ENCODE results near the gene SWAP70. TPM values are rescaled to one million over a fixed set of nuclear protein-coding genes. Genes with fewer than 3 reads are reported as not detected.

Gene SWAP70
- total and polyA plus RNA-seq, 9 of the 15 experiments (the other 6 are each of a cell fraction or from before 2014, with no cell fraction given), result 1.7 to 4.9 (median 3.9) TPM

- TF ChIP-seq ZNF408 (CRISPR knock-in tag; IDR thresholded peaks at IDR 0.05; ENCODE audit: low read depth) (no peak), PHB2 (IDR thresholded peaks at IDR 0.05; ENCODE audit: low read depth) (no peak), FOSL1 (tag; conservative IDR thresholded peaks at IDR 0.05) (no peak), ATF6 (CRISPR knock-in tag; IDR thresholded peaks at IDR 0.05) (no peak), ZNF668 (CRISPR knock-in tag; IDR thresholded peaks at IDR 0.05) (no peak), HDGF (IDR thresholded peaks at IDR 0.05) (0 out of 2 replicates have a peak, but pooled peaks have one; percentile 31), RAD21 (CRISPR knock-in tag; conservative IDR thresholded peaks at IDR 0.05 in 1 of 2, IDR thresholded peaks at IDR 0.05 in 1 of 2) (peak; percentile 92 to 95), FOXK1 (CRISPR knock-in tag; IDR thresholded peaks at IDR 0.05; ENCODE audit: borderline replicate concordance) (no peak), NCOR1 (IDR thresholded peaks at IDR 0.05) (no peak), NELFE (IDR thresholded peaks at IDR 0.05; ENCODE audit: insufficient read depth, insufficient read length) (no peak), GATA2 (CRISPR knock-in tag; IDR thresholded peaks at IDR 0.05) (no peak), ZNF347 (CRISPR knock-in tag; IDR thresholded peaks at IDR 0.05; ENCODE audit: low read depth) (no peak), ZNF511 (CRISPR knock-in tag; IDR thresholded peaks at IDR 0.05) (no peak), EZH2 (IDR thresholded peaks at IDR 0.05; ENCODE audit: borderline replicate concordance, low read depth, low read length) (no peak), TARDBP (IDR thresholded peaks at IDR 0.05) (peak; percentile 27; the same call in 1 of the 2 replicates), ZNF75A (CRISPR knock-in tag; IDR thresholded peaks at IDR 0.05) (no peak), ZNF589 (CRISPR knock-in tag; IDR thresholded peaks at IDR 0.05; ENCODE audit: low read depth) (no peak), SUPT5H (IDR thresholded peaks at IDR 0.05) (0 out of 2 replicates have a peak, but pooled peaks have one; percentile 47), GTF2B (IDR thresholded peaks at IDR 0.05; ENCODE audit: extremely low read depth, insufficient read length) (no peak), CBX5 (IDR thresholded peaks at IDR 0.05; ENCODE audit: borderline replicate concordance, low read depth) (no peak), ZNF12 (CRISPR knock-in tag; IDR thresholded peaks at IDR 0.05) (no peak), NEUROD1 (IDR thresholded peaks at IDR 0.05; ENCODE audit: borderline replicate concordance, low read depth, low read length, partially characterized antibody) (no peak), CHD4 (IDR thresholded peaks at IDR 0.05; ENCODE audit: insufficient read depth, insufficient replicate concordance, low read depth, low read length, poor library complexity, severe bottlenecking) (no peak)
- TF ChIP-seq, protein P1, sequence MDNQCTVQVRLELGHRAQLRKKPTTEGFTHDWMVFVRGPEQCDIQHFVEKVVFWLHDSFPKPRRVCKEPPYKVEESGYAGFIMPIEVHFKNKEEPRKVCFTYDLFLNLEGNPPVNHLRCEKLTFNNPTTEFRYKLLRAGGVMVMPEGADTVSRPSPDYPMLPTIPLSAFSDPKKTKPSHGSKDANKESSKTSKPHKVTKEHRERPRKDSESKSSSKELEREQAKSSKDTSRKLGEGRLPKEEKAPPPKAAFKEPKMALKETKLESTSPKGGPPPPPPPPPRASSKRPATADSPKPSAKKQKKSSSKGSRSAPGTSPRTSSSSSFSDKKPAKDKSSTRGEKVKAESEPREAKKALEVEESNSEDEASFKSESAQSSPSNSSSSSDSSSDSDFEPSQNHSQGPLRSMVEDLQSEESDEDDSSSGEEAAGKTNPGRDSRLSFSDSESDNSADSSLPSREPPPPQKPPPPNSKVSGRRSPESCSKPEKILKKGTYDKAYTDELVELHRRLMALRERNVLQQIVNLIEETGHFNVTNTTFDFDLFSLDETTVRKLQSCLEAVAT (IDR thresholded peaks at IDR 0.05), result 0 out of 4 replicates have a peak, but pooled peaks of 1 of the 2 experiments have one; percentile 29
Measured at GRCh38 chr11:9757809-9758636, 94.1 kb downstream of the SWAP70 start (continued).

All from K562 (cell line).